Measurements from ENCODE around the gene MTFMT.

MTFMT gene

GRCh38 chr15:64951777-64952418 is 77.5 kb downstream of the MTFMT start:
- peaks cover 13% of the 10 kb centered on the region for H3K36me3 Mint-ChIP-seq (ENCODE audit: low read depth)
- H3K27ac Mint-ChIP-seq, result peak overlapping the region; percentile 54
- no peaks in the 10 kb centered on the region for H3K27me3 Mint-ChIP-seq
- H3K4me1 Mint-ChIP-seq (ENCODE audit: low read depth), result no peaks in the 10 kb centered on the region
- H3K9me3 Mint-ChIP-seq, result no peaks in the 10 kb centered on the region
- H3K4me3 Mint-ChIP-seq, result no peak overlapping the region

Data from stimulated activated naive CD8-positive, alpha-beta T cell treated with anti-CD3 and anti-CD28 coated beads, Interleukin-15, Interleukin-2, amounts not matched to agents 100 ng/mL and 50 ng/mL, for 24 hours (primary cell).